Middle frontal gyrus (tissue), 1 donor: ENCODE measurements around the gene EIF2B2.

Experiments used
- DNase-seq: peaks from one replicate; pipeline ENCODE4 v3.0.0-alpha.2; 2015; ENCODE audit warnings: low spot score; ENCODE audit errors: extremely low spot score

Gene EIF2B2

GRCh38 chr14:75042035-75042434 lies 39.3 kb downstream of the EIF2B2 start:
- no peak for DNase-seq

DNA sequence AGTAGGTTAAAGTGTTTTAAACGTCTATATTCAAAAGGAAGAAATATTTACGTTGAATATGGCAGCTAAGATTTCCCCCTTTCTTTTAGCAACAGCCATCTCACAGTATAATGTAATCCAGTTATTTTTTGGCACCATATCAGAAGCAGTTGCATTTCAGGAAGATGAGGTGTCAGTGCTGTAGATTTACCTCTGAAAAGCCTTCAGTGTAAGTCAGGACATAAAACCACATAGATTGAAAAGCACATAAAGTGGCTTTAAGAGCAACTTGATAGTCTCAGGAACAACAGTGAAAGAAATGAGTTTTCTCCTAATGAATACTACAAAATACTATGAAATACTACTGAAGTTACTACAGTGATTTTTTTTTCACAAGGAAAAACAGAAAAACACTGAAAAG lies 41.6 kb downstream of the EIF2B2 start:
- no peak for DNase-seq

- no peak for DNase-seq
Observed at GRCh38 chr14:75044752-75045151, 42.0 kb downstream of the EIF2B2 start.

GRCh38 chr14:75046275-75046674 lies 43.6 kb downstream of the EIF2B2 start:
- DNase-seq, result no peak

DNA sequence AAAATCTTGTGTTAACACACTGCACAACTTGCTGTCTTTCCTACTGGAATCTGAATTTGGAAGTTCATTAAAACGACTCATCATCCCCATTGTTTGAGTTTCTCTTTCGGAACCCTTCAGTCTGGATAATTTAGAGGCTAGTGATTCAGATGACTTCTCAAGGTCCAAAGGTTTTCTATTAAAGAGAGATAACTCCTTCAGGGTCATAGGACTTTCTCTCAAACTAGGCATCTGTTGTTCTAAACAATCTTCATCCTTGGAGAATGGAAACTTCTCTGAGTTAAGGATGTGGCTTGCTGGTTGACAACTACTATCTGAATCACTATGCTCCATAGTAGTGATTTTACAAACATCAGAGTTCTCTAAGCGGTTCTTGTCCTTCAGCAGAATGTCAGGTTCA lies 44.2 kb downstream of the EIF2B2 start:
- no peak for DNase-seq

DNA sequence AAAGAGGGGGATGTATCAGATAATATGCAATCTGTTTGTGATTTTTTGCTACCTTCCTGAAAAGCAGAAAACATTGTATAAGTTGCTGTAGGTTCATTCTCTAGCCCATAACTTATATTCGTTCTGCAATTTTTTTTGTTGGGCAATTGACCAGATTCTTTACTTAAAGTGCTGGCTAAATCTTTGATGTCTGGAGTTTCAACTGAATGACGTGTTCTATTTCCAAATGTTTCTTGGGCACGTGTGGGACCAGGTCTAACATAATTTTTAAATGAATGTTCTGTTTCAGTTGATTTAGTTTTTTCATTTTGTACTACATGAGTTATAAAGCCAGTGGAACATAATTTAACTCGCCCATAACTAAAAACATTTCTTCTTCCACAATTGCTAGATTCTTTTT lies 44.8 kb downstream of the EIF2B2 start:
- no peak for DNase-seq

DNA sequence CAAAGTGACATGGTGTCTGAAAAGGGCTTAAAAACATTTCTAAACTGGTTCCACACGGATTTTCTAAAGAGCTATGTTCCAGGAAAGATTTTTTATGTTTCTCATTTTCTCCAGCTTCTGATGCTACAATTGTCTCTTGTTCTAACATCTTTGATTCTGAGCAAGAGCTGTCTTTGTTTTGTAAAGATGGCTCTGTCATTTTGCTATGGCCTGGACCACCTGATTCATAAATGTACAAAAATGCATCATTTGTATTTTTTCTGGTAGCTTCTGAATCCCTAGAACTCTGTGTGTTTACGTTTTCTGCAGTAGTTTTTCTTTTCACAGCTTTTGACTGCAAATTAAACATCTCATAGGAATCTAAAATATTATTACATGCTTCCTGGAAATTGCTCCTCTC lies 45.4 kb downstream of the EIF2B2 start:
- no peak for DNase-seq

DNA sequence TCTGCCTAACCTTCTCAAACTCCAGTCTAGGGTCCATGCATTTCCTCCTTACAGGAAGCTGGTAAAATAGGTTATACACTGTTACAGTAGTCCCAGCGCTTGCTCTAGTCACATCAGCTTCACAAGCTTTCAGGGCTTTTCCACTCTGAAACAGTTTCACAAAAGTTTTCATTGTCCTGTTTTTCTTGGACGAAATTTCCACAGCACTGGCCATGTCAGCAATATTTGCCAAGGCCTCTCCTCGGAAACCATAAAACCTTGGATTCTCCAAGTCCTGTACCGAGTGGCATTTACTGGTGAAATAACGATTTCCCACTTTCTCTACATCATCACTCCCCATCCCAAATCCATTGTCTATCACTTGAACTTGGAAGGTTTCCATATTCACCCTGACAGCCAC lies 46.4 kb downstream of the EIF2B2 start:
- no peak for DNase-seq

- DNase-seq, result no peak
Observed at GRCh38 chr14:75049731-75050201, 47.0 kb downstream of the EIF2B2 start.

- DNase-seq, result peak; percentile 81
Observed at GRCh38 chr14:75050852-75051555, 48.3 kb downstream of the EIF2B2 start, which contains the start of gene MLH3. TSS of gene MLH3 (minus strand) at chr14:75051467. CDS start at chr14:75049655, 1,812 bp downstream.

DNA sequence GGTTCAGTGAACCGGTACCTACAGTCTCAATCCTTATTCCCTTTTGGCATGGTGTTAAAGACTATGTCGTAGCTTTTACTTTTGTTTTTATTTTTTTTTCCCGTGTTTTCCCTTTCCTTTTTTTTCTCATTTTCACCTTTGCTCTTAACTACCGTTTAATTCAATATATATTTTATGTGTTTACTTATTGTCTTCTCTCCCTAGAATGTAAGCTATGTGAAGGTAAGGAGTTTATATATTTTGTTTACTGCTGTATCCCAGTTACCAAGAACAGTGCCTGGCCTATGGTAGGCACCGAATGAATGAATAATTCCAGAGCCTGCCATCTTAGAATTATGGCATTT lies 48.8 kb downstream of the EIF2B2 start:
- DNase-seq, result no peak

GRCh38 chr14:75053396-75054291 lies 50.9 kb downstream of the EIF2B2 start:
- no peak for DNase-seq

DNA sequence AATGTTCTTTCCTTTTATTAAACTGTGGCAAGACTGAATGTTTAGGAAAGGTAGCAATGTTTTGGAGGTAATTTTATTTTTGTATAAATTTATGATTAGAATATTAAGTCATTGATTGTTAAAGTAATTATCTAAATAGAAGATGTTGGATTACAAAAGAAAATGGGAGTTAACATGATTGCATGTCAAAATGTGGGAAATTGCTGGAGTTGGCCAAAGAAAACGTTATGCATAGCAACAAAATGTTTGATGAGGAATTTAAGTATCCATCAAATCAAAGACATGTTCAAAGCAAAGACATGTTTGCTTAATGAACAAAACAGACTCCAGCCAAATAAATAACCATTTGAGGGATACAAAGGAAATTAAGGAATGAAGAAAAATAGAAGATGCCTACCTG lies 51.7 kb downstream of the EIF2B2 start:
- DNase-seq, result no peak

- DNase-seq, result no peak
Observed at GRCh38 chr14:75059642-75060041, 56.9 kb downstream of the EIF2B2 start.

GRCh38 chr14:75060420-75060819 lies 57.7 kb downstream of the EIF2B2 start:
- DNase-seq, result no peak
